Measurements from ENCODE around the gene KIAA2012.
"Not testable (repeated sequence)": the region's sequence is repeated elsewhere in the genome, so short reads cannot be mapped to it uniquely, and the experiment has no call there.

The KIAA2012 gene

GRCh38 chr2:202135091-202135874, 62.2 kb downstream of the KIAA2012 start:
- H3K36me3 ChIP-seq: no peaks in the 10 kb centered on the region
- no peak for TF ChIP-seq CTCF (IDR thresholded peaks at IDR 0.05; ENCODE audit: low read depth, low read length)

GRCh38 chr2:202136039-202136438, 63.0 kb downstream of the KIAA2012 start:
- not testable (repeated sequence) for H3K4me3 ChIP-seq (ENCODE audit: low read depth, low read length); H3K36me3 ChIP-seq; H3K4me1 ChIP-seq; DNase-seq; H3K9me3 ChIP-seq; H3K27me3 ChIP-seq

More at GRCh38 chr2:202135091-202135874, 62.2 kb downstream of the KIAA2012 start:
- no peak overlapping the region for H3K4me3 ChIP-seq (ENCODE audit: low read depth, low read length)
- no peaks in the 10 kb centered on the region for H3K27me3 ChIP-seq
- DNase-seq: no peak
- peaks cover under 1% of the 10 kb centered on the region; the same call in 1 of the 2 replicates for H3K4me1 ChIP-seq
- H3K9me3 ChIP-seq: no peaks in the 10 kb centered on the region

- no peak for TF ChIP-seq CTCF (IDR thresholded peaks at IDR 0.05; ENCODE audit: low read depth, low read length)
- Histone ChIP-seq H3K27me3 (no peaks in the 10 kb centered on the region), H3K9me3 (no peaks in the 10 kb centered on the region), H3K36me3 (no peaks in the 10 kb centered on the region), H3K4me1 (peaks cover 13% of the 10 kb centered on the region), H3K4me3 (ENCODE audit: low read depth, low read length) (no peak overlapping the region)
- no peak for DNase-seq
Measured at GRCh38 chr2:202136526-202136925, 63.5 kb downstream of the KIAA2012 start.

GRCh38 chr2:202140522-202141252, 67.6 kb downstream of the KIAA2012 start:
- peak; percentile 30 for DNase-seq
- TF ChIP-seq CTCF (IDR thresholded peaks at IDR 0.05; ENCODE audit: low read depth, low read length): no peak
- no peaks in the 10 kb centered on the region for H3K36me3 ChIP-seq
- H3K27me3 ChIP-seq: no peaks in the 10 kb centered on the region
- H3K4me1 ChIP-seq: peaks cover 14% of the 10 kb centered on the region
- H3K9me3 ChIP-seq: no peaks in the 10 kb centered on the region
- H3K4me3 ChIP-seq (ENCODE audit: low read depth, low read length): no peak overlapping the region

GRCh38 chr2:202141329-202141947, 68.4 kb downstream of the KIAA2012 start:
- no peaks in the 10 kb centered on the region for H3K27me3 ChIP-seq
- H3K36me3 ChIP-seq: no peaks in the 10 kb centered on the region
- H3K9me3 ChIP-seq: no peaks in the 10 kb centered on the region
- peaks cover 14% of the 10 kb centered on the region for H3K4me1 ChIP-seq
- TF ChIP-seq CTCF (IDR thresholded peaks at IDR 0.05; ENCODE audit: low read depth, low read length): no peak
- H3K4me3 ChIP-seq (ENCODE audit: low read depth, low read length): no peak overlapping the region
- DNase-seq: no peak

GRCh38 chr2:202142540-202142939, 69.5 kb downstream of the KIAA2012 start:
- no peak for DNase-seq
- no peak for TF ChIP-seq CTCF (IDR thresholded peaks at IDR 0.05; ENCODE audit: low read depth, low read length)
- no peaks in the 10 kb centered on the region for H3K36me3 ChIP-seq
- no peaks in the 10 kb centered on the region for H3K9me3 ChIP-seq
- H3K4me3 ChIP-seq (ENCODE audit: low read depth, low read length): no peak overlapping the region
- peaks cover 14% of the 10 kb centered on the region for H3K4me1 ChIP-seq
- no peaks in the 10 kb centered on the region for H3K27me3 ChIP-seq
